ENCODE data around the gene PALLD.

PALLD gene

GRCh38 chr4:168882650-168883233, 385.9 kb downstream of the PALLD start:
- no peak overlapping the region for H3K4me3 ChIP-seq (ENCODE audit: low read depth, low read length)
- no peak for TF ChIP-seq CTCF (conservative IDR thresholded peaks at IDR 0.05; ENCODE audit: low read depth, low read length)
- DNase-seq (ENCODE audit: low read depth) = peak; percentile 77

- no peak for DNase-seq (ENCODE audit: low read depth)
- no peak overlapping the region for H3K4me3 ChIP-seq (ENCODE audit: low read depth, low read length)
- no peak for TF ChIP-seq CTCF (conservative IDR thresholded peaks at IDR 0.05; ENCODE audit: low read depth, low read length)
Observed at GRCh38 chr4:168883513-168883912, 386.7 kb downstream of the PALLD start.

GRCh38 chr4:168884251-168885124, 387.6 kb downstream of the PALLD start:
- peak; percentile 38 for DNase-seq (ENCODE audit: low read depth)
- no peak overlapping the region for H3K4me3 ChIP-seq (ENCODE audit: low read depth, low read length)
- TF ChIP-seq CTCF (conservative IDR thresholded peaks at IDR 0.05; ENCODE audit: low read depth, low read length) = no peak

- H3K4me3 ChIP-seq (ENCODE audit: low read depth, low read length) = no peak overlapping the region
Observed at GRCh38 chr4:168885400-168885799, 388.5 kb downstream of the PALLD start.

GRCh38 chr4:168886351-168886750, 389.5 kb downstream of the PALLD start:
- no peak overlapping the region for H3K4me3 ChIP-seq (ENCODE audit: low read depth, low read length)
- peak; percentile 63 for DNase-seq (ENCODE audit: low read depth)
- TF ChIP-seq CTCF (conservative IDR thresholded peaks at IDR 0.05; ENCODE audit: low read depth, low read length) = no peak

More at GRCh38 chr4:168885400-168885799, 388.5 kb downstream of the PALLD start:
- peak; percentile 57 for DNase-seq (ENCODE audit: low read depth)
- no peak for TF ChIP-seq CTCF (conservative IDR thresholded peaks at IDR 0.05; ENCODE audit: low read depth, low read length)

- DNase-seq (ENCODE audit: low read depth) = no peak
- H3K4me3 ChIP-seq (ENCODE audit: low read depth, low read length) = no peak overlapping the region
- no peak for TF ChIP-seq CTCF (conservative IDR thresholded peaks at IDR 0.05; ENCODE audit: low read depth, low read length)
Observed at GRCh38 chr4:168887809-168888208, 391.0 kb downstream of the PALLD start.

Measured in choroid plexus epithelial cell (primary cell).